NCI-H345 (cell line): ENCODE data around the gene PRIM2.
A peak's percentile ranks its signal among the peaks of the same experiment; 100 is the strongest.
"Not testable (repeated sequence)": the region's sequence is repeated elsewhere in the genome, so short reads cannot be mapped to it uniquely, and the experiment has no call there.

Experiments
- DNase-seq: peaks from one replicate; lab custom pipeline; 2025; lab: John Stamatoyannopoulos, UW

The PRIM2 gene

DNA sequence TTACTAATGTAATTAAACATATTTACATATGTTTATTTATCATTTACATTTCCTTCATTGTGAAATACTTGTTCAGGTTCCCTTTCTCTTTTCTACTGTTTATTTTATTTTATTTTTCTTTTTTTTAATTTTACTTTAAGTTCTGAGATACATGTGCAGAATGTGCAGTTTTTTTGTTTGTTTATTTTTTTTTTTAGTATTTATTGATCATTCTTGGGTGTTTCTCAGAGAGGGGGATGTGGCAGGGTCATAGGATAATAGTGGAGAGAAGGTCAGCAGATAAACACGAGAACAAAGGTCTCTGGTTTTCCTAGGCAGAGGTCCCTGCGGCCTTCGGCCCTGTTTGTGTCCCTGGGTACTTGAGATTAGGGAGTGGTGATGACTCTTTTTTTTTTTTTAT is 8.7 kb upstream of the PRIM2 start:
- not testable (repeated sequence) for DNase-seq

DNA sequence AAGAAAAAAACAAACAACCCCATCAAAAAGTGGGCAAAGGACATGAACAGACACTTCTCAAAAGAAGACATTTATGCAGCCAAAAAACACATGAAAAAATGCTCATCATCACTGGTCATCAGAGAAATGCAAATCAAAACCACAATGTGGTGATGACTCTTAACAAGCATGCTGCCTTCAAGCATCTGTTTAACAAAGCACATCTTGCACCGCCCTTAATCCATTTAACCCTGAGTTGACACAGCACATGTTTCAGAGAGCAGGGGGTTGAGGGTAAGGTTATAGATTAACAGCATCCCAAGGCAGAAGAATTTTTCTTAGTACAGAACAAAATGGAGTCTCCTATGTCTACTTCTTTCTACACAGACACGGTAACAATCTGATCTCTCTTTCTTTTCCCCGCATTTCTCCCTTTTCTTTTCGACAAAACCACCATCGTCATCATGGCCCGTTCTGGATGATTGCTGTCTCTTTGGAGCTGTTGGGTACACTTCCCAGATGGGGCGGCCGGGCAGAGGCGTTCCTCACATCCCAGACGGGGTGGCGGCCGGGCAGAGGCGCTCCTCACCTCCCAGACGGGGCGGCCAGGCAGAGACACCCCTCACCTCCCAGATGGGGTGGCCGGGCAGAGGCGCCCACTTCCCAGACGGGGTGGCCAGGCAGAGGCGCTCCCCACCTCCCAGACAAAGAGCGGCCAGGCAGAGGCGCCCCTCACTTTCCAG is 7.2 kb upstream of the PRIM2 start:
- DNase-seq = not testable (repeated sequence)

GRCh38 chr6:57310817-57311157 is 6.6 kb upstream of the PRIM2 start:
- DNase-seq = no peak

- not testable (repeated sequence) for DNase-seq
These were observed 6.0 kb upstream of the PRIM2 start for GRCh38 chr6:57311300-57312003.

DNA sequence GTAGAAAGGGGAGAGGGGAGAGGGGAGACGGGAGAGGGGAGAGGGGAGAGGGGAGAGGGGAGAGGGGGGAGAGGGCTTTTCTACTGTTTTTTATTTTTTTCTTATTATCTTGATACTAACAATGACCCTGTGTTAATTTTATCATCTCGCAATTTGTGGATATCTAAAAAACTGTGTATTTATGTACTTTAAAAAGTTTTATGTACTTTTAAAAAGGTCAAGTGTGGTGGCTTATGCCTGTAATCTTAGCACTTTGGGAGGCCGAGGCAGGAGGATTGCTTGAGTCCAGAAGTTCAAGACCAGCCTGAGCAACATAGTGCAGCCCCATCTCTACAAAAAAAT is 5.5 kb upstream of the PRIM2 start:
- no peak for DNase-seq

DNA sequence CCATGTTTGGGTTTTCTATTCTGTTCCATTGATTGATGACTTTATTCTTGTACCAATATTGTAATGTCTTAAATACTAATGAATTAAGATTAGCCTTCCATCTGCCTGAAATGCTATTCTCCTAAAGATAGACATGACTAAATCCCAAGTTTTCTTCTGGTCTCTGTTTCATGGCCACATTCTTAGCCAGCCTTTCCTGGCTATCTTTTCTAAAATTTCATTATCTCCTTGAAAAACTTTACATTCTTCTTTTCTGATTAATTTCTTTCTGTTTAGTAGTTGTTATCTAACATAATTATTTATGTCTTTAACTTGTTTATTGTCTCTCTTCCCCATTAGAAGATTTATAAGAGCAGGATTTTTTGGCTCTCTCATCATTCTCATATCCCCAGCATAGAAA is 4.4 kb upstream of the PRIM2 start:
- no peak for DNase-seq

- DNase-seq = no peak
These were observed 3.5 kb upstream of the PRIM2 start for GRCh38 chr6:57313711-57314471.

- no peak for DNase-seq
These were observed 2.3 kb upstream of the PRIM2 start for GRCh38 chr6:57315111-57315510.

DNA sequence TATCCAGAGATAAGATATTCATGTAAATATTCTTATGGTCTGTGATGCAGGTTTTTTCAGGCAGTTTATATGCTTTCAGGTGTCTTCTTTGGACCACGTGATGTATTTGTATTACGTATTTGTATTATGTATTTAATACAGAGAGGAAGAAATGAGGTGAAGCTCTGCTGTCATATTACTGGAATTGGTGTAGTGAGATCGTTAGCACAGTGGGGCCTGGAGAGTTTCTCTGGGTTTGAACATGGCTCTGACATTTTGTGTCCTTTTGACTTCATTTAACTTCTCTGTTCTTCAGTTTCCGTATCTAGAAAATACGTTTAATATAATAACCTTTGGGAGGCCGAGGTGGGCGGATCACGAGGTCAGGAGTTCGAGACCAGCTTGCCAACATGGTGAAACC is 1.6 kb upstream of the PRIM2 start:
- DNase-seq = no peak

DNA sequence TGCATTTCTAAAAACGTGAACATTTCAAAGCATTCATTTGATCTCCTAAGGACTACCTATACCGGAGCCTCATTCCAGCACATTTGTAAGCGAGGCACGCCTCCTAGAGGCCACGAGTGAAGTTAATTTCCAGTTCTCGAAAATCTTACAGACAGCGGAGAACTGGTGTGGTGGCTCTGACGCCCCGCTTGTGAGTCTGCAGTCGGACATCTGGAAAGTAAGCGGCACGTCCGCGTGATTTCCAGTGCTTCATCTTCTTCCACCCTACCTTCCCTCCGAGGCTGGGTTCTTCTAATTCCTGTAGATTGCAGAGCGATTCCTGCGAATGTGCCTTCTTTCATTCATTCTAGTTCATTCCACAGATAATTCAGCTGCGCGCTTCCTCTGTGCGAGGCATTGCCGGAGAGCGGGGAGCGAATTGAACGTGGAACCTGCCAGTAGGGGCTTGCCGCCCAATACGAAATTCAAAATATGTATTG is 810 bp upstream of the PRIM2 start:
- DNase-seq = peak; percentile 92

DNA sequence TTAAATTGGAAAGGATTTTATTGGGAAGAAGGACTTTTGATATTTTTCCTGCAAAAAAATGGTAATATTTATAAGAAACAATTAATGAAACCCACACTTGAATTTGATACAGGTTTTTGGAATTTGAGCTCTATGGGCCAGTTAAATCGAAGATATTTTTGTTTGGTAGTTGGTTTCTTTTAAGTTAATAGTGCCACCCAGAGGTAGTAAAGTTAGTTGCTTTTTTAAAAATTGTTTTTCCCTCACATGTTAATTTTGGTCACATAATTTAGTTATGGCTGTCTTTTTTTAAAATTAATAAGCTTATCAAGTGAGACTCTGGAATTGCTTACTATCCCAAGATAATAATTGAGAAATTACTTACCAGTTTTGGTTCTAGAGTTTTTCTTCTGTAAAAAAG is 7.1 kb downstream of the PRIM2 start:
- DNase-seq = no peak

GRCh38 chr6:57327311-57327710 is 9.9 kb downstream of the PRIM2 start:
- DNase-seq = no peak

DNA sequence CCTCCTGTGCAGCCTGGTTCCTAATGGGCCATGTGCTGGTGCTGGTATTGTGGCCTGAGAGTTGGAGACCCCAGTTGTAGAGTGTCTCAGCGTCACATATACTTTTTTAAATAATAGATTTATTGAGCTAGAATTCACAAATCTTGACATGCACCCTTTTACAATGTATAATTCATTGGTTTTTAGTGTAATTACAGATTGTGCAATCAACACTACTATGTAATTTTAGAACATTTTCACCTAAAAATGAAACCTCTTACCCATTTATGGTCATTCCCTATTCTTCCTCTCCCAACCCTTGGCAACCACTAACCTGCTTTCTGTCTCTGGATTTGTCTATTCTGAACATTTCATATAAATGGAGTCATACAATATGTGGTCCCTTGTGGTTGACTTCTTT is 10.6 kb downstream of the PRIM2 start:
- no peak for DNase-seq

GRCh38 chr6:57329933-57330332 is 12.5 kb downstream of the PRIM2 start:
- DNase-seq = no peak

DNA sequence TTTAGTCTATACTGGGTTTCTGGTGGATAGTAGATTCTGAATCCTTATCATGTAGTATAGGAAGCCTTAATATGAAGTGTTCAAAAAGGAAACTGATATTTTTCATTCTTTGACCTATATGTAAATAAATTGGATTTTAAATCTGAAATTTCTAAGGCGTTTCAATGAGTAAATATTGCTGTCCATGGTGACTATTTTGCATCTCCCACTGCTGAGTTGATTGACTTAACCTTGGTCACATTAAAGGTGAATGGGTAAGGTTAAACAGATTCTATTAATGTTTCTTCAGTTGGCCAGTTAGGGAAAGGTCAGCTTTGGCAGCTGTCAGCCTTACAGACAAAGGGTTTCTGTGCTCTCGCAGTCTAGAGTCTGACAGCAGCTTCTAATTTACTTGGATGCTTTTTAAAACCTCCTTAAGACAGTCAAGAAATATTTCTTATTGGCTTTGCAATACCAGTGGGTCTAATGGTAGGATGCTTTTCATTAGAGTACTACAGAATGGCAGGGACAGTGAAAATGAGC is 24.8 kb downstream of the PRIM2 start:
- no peak for DNase-seq

- not testable (repeated sequence) for DNase-seq
These were observed 25.9 kb downstream of the PRIM2 start for GRCh38 chr6:57343342-57343741.

- not testable (repeated sequence) for DNase-seq
These were observed 29.3 kb downstream of the PRIM2 start for GRCh38 chr6:57346715-57347114.

DNA sequence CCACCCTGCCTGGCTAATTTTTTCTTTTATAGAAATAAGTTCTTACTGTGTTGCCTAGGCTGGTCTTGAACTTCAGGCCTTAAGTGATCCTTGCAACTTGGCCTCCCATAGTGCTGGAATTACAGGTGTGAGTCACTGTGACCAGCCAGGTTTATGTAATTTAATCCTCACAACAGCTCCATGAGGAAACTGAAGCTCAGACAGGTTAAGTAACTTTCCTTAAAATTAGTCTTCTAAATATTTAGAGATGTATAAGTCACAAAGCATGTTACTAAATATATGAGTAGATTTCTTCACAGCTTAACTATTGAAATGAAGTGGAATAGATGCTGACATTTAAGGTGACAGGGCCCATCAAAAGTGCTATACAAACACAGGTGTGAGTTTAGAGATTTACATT is 30.2 kb downstream of the PRIM2 start:
- DNase-seq = not testable (repeated sequence)

DNA sequence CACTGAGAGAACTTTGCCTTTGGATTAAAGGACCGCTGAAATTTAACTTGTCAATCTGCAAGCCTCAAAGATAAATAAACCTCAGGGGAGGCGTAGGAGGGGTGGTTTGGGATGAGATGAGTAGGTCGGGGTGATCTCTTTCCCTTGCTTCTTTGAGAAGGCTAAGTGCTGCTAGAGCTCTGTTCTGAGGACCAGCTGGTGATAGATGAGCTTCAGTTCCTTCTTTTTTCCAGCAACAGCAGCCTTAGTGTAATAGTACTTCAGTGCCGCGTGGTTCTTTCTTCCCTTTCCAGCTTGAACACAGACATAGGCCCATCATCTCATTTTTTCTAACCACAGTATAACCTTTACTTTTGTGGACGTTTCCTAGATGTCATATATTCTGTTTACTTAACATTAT is 33.0 kb downstream of the PRIM2 start:
- not testable (repeated sequence) for DNase-seq

DNA sequence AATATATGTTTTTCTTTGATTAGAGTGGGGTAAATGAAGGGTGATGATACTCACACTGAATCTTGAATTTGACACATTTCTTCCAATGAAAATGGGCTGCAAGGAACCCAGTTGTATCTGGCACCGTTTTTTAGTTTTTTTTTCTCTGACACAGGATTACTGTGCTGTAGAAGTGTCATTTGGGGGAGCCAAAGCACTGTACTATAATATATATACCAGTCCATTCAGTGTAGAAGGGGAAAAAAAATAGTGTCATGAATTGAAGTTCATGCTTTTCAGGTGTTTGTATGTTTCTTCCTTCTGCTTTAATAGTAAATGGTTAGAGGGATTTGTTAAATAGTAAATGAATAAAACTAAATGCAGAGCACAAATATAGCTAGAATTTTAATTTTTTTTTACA is 35.2 kb downstream of the PRIM2 start:
- DNase-seq = not testable (repeated sequence)

DNA sequence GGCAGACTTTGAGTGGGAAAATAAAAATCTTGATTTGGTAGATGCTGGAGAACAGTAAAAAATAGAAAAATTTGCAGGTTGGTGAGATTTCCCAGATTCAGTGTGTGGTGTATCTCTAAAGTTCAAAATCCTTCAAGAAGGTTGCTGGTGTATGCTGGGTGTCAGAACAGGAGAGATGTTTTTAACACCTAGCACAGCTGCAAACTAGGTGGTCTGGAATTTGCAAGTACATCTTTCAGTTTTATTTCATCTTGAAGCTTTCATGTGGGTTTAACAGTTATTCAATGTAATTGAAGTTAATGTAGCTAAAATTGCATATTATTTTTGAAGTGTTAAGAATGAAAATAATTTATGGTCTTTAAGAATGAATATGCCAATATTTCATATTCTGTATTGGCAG is 40.9 kb downstream of the PRIM2 start:
- not testable (repeated sequence) for DNase-seq

DNA sequence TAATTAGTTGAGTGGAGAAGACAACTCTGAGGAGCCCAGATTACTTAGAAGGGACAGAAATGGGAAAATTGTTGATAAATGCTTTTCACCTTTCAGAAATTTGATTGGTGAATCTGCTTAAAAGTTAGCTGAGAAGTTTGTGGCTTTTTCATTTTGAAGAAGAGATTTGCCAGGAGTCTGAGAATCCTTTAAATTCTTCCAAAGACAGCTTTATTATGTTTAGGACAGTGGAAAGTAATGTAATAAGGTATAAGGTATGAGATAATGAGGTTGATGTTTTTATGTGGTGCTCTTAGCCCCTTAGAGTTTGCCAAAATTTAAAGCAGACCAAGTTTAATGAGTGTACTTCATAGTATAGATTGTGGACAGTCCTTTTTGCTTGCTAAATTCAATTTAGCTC is 42.3 kb downstream of the PRIM2 start:
- DNase-seq = not testable (repeated sequence)

DNA sequence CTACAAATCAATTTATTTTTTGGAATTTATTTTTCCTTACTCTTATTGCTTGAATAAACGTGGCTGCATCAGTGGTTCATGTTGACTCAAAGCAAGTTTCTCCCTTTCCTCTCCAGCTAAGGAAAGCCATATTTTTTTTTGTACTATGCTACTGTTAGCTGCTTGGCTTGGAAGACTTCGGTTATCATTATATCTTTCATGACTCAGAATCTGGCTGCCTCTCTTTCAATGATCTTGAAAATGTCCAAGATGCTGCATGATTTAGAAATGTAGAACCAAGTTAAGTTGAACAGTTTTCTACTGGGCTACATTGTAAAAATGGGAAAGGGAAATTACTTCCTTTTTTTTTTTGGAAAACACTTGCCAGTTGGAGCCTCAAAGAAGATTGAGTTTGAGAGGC is 44.9 kb downstream of the PRIM2 start:
- not testable (repeated sequence) for DNase-seq
